Measurements from ENCODE around the gene LMOD3. TPM values are rescaled to one million over a fixed set of nuclear protein-coding genes. Genes with fewer than 3 reads are reported as not detected.

The LMOD3 gene
- total RNA-seq, 1 donor from 2014 or later: not detected

- no peak for DNase-seq (ENCODE audit: low read depth in 2 of 2)
Measured at GRCh38 chr3:69063636-69064035, 58.8 kb downstream of the LMOD3 start.

- DNase-seq (ENCODE audit: low read depth in 2 of 2): no peak
Measured at GRCh38 chr3:69059688-69060087, 62.7 kb downstream of the LMOD3 start.

GRCh38 chr3:69058947-69059224 lies 63.5 kb downstream of the LMOD3 start:
- DNase-seq (ENCODE audit: low read depth in 2 of 2): no peak

GRCh38 chr3:69058180-69058946 lies 64.0 kb downstream of the LMOD3 start:
- no peak for DNase-seq (ENCODE audit: low read depth in 2 of 2)

Other genes with a start within 250 kb of the LMOD3 start
- gene TAFA4, start 190.0 kb downstream of the LMOD3 start, total RNA-seq: not detected in 2 replicates
- 23.4 and 40.5 TPM in 2 replicates for gene EOGT, start 108.9 kb downstream of the LMOD3 start, total RNA-seq
- 17.4 and 20.4 TPM in 2 replicates for gene TMF1, start 70.3 kb downstream of the LMOD3 start, total RNA-seq
- gene UBA3, start 42.2 kb downstream of the LMOD3 start, total RNA-seq: 53.2 and 55.6 TPM in 2 replicates
- 68.1 and 75.2 TPM in 2 replicates for gene ARL6IP5, start 37.7 kb downstream of the LMOD3 start, total RNA-seq

Measured in lung microvascular endothelial cell (primary cell).